Keratinocyte (primary cell): Measurements from ENCODE around the gene SPATA24. TPM values are rescaled to one million over a fixed set of nuclear protein-coding genes. Genes with fewer than 3 reads are reported as not detected.

Experiments
- DNase-seq: peaks from one replicate; pipeline ENCODE4 v3.0.0-alpha.2; 2011; ENCODE audit warnings: low read depth, missing footprints, low spot score
- FAIRE-seq: peaks from 2 replicates; lab custom pipeline; 2011; peaks lifted over from hg19 to GRCh38; lab: Jason Lieb, UNC
- H2AFZ ChIP-seq: 2 replicates; pipeline ENCODE4 v1.6.0; 2012; ENCODE audit warnings: low read length, control low read depth, inconsistent platforms; ENCODE audit not compliant: control insufficient read depth
- H3K27ac ChIP-seq: 2 replicates; pipeline ENCODE4 v1.5.1; 2011; ENCODE audit warnings: low read length; ENCODE audit not compliant: control insufficient read depth, insufficient read depth
- H3K27me3 ChIP-seq: 3 replicates; pipeline ENCODE4 v1.6.0; 2011; ENCODE audit warnings: low read length; ENCODE audit not compliant: control insufficient read depth, insufficient read depth; ENCODE audit errors: extremely low read depth
- H3K36me3 ChIP-seq, 2 experiments: 2 replicates in 1 of 2; 3 replicates in 1 of 2; pipeline ENCODE4 v1.5.1; 2011; ENCODE audit warnings: low read length in 2 of 2, mild to moderate bottlenecking in 1 of 2; ENCODE audit not compliant: control insufficient read depth in 2 of 2, insufficient read depth in 2 of 2; ENCODE audit errors: extremely low read depth in 1 of 2
- H3K4me1 ChIP-seq: 3 replicates; pipeline ENCODE4 v1.5.1; 2011; ENCODE audit warnings: low read length; ENCODE audit not compliant: control insufficient read depth, insufficient read depth; ENCODE audit errors: extremely low read depth
- H3K4me2 ChIP-seq: 3 replicates; pipeline ENCODE4 v1.6.0; 2011; ENCODE audit warnings: low read depth, low read length; ENCODE audit not compliant: control insufficient read depth, insufficient read depth; ENCODE audit errors: extremely low read depth
- H3K4me3 ChIP-seq, 3 experiments: fragments of 200-600 bp in 1 of 3; sonication (generic) in 1 of 3; 2 replicates in 2 of 3; 3 replicates in 1 of 3; pipeline ENCODE4 v1.5.1; 2011 to 2016; ENCODE audit warnings: low read length in 3 of 3, mild to moderate bottlenecking in 3 of 3, control low read depth in 2 of 3, inconsistent platforms in 1 of 3, low read depth in 1 of 3, mixed read lengths in 1 of 3, mixed run types in 1 of 3, moderate library complexity in 1 of 3; ENCODE audit not compliant: control insufficient read depth in 2 of 3, insufficient read depth in 2 of 3; ENCODE audit errors: extremely low read depth in 1 of 3
- H3K79me2 ChIP-seq: 2 replicates; pipeline ENCODE4 v1.6.0; 2012; ENCODE audit warnings: low read length; ENCODE audit not compliant: control insufficient read depth, insufficient read depth
- H3K9ac ChIP-seq: 3 replicates; pipeline ENCODE4 v1.6.0; 2011; ENCODE audit warnings: low read length; ENCODE audit not compliant: control insufficient read depth, insufficient read depth; ENCODE audit errors: extremely low read depth
- H3K9me1 ChIP-seq: 3 replicates; pipeline ENCODE4 v1.6.0; 2011; ENCODE audit warnings: low read length; ENCODE audit not compliant: control insufficient read depth, insufficient read depth; ENCODE audit errors: extremely low read depth
- H3K9me3 ChIP-seq: 2 replicates; pipeline ENCODE4 v1.5.1; 2012; ENCODE audit warnings: low read depth, low read length; ENCODE audit not compliant: control insufficient read depth
- H4K20me1 ChIP-seq: 3 replicates; pipeline ENCODE4 v1.6.0; 2011; ENCODE audit warnings: low read length; ENCODE audit not compliant: control insufficient read depth, insufficient read depth; ENCODE audit errors: extremely low read depth
- EZH2 ChIP-seq: IDR thresholded peaks from one replicate; pipeline ENCODE4 v1.6.1; 2012; ENCODE audit warnings: inconsistent platforms, mild to moderate bottlenecking, low read length, moderate library complexity
- dilution Hi-C: fragments of 300-500 bp; cut with MboI; formaldehyde crosslinking; loops from one replicate; pipeline ENCODE4 v1.7.0; 2020; ENCODE audit warnings: low sequenced_read_pairs; ENCODE audit not compliant: extremely low pct_ligation_motif_present
- polyA plus RNA-seq, 5 experiments: library from polyadenylated mRNA; depleted of rRNA in 3 of 5; stranded (reverse) in 3 of 5; stranded (forward) in 1 of 5; unstranded in 1 of 5; fragments of >200 nt; gene quantifications; 1 replicate in 1 of 5; 2 replicates in 3 of 5; 3 replicates in 1 of 5; pipeline versions ENCODE4 v1.2.1 to v1.2.3, GENCODE V29; 2011 to 2012; ENCODE audit warnings: missing spikeins in 2 of 5, low read depth in 1 of 5, low replicate concordance in 1 of 5
- TF ChIP-seq, protein P1 (sequence below), 3 experiments: IDR thresholded peaks in 1 of 3; conservative IDR thresholded peaks in 1 of 3; optimal IDR thresholded peaks in 1 of 3; 2 replicates in 2 of 3; 3 replicates in 1 of 3; pipeline versions ENCODE3 to v1.5.1; 2011; ENCODE audit warnings: low read length in 3 of 3, mild to moderate bottlenecking in 3 of 3, moderate library complexity in 2 of 3, control low read depth in 1 of 3, inconsistent platforms in 1 of 3; ENCODE audit not compliant: insufficient read depth in 2 of 3; ENCODE audit errors: extremely low read depth in 1 of 3

SPATA24 gene
- polyA plus RNA-seq, 1 donor (not counting 4 experiments of a cell fraction or from before 2014, with no cell fraction given) = 4.9 TPM

DNA sequence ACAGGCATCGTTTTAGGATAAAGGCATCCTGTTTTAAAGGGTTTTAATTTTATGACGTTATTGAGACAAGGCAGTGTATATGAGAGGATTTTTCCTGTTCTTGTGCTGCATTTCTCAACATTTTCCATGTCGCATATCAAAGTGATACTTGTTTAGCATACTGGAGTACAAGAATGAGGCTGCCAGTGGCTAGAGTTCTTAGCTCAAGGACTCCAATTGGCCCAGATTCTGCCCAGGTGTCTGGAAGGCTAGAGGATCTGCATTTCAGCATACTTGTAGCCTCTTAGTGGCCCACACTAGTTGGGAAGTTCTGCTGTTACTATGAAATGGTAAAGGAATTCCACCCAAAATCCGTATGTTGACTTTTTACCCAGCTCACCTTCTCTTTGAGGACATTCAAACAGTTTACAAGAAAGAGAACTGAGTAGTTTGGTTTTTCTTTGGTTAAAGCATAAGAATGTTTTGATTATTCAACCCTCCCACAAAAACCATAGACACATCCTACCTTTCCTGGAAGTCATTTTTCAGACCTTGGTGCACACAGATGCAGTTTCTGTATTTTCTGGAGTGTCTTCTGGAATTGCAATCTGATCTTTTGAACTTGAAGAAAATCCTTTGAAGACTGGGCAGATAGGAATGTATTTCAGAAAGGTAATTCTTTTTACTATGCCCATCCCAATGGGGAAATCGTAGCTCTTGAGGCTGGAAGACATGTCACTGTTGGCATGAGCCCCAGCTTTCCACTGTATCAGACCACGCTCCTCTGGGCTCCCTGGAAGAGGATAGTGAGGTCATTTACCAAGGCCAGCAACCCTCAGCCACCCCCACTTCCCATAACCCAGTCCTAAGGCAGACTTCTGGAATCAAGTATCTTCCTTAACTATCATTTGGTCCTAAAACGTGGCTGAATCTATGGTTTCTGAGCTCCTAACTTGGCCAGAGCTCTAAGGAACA lies 32.1 kb downstream of the SPATA24 start:
- H3K79me2 ChIP-seq = no peaks in the 10 kb centered on the region
- no peaks in the 10 kb centered on the region for H3K4me1 ChIP-seq
- H3K9me3 ChIP-seq = no peaks in the 10 kb centered on the region
- DNase-seq = no peak
- no peaks in the 10 kb centered on the region for H4K20me1 ChIP-seq
- no peak overlapping the region for H3K27ac ChIP-seq
- TF ChIP-seq, protein P1, sequence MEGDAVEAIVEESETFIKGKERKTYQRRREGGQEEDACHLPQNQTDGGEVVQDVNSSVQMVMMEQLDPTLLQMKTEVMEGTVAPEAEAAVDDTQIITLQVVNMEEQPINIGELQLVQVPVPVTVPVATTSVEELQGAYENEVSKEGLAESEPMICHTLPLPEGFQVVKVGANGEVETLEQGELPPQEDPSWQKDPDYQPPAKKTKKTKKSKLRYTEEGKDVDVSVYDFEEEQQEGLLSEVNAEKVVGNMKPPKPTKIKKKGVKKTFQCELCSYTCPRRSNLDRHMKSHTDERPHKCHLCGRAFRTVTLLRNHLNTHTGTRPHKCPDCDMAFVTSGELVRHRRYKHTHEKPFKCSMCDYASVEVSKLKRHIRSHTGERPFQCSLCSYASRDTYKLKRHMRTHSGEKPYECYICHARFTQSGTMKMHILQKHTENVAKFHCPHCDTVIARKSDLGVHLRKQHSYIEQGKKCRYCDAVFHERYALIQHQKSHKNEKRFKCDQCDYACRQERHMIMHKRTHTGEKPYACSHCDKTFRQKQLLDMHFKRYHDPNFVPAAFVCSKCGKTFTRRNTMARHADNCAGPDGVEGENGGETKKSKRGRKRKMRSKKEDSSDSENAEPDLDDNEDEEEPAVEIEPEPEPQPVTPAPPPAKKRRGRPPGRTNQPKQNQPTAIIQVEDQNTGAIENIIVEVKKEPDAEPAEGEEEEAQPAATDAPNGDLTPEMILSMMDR (optimal IDR thresholded peaks at IDR 0.05 in 1 of 3, IDR thresholded peaks at IDR 0.05 in 1 of 3, conservative IDR thresholded peaks at IDR 0.05 in 1 of 3; ENCODE audit: extremely low read depth in 1 of 3, insufficient read depth in 2 of 3, low read length in 3 of 3) = no peak
- no peak for TF ChIP-seq EZH2
- FAIRE-seq = no peak
- H3K27me3 ChIP-seq = no peaks in the 10 kb centered on the region
- dilution Hi-C loops = no loop called here
- no peak overlapping the region for H3K4me2 ChIP-seq
- H3K36me3 ChIP-seq = peaks cover 12 to 19% of the 10 kb centered on the region in 2 experiments
- H2AFZ ChIP-seq = no peak overlapping the region
- H3K4me3 ChIP-seq = no peak overlapping the region
- H3K9me1 ChIP-seq = no peaks in the 10 kb centered on the region
- H3K9ac ChIP-seq = no peak overlapping the region

DNA sequence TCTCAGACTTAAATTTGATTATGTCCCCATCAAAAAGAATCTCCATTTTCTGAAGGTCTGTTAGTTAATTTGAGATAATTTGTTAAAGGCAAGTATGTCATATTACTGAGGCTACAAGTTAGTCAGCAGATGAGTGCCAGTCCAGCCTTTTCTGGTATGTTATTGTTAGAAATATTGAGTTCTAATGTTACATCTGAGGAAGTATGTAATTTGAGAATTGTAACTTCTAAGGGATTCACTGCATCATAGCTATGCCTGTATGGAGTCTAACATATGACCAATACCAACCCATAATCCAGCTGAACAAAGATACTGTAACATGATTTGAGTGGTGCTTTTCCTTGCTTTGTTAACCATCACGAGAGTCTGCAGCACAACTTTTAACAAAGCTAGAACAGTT lies 34.7 kb downstream of the SPATA24 start:
- no peak overlapping the region for H3K4me2 ChIP-seq
- H3K4me1 ChIP-seq = no peaks in the 10 kb centered on the region
- DNase-seq (no peak), FAIRE-seq (no peak)
- H3K79me2 ChIP-seq = no peaks in the 10 kb centered on the region
- H3K9ac ChIP-seq = no peak overlapping the region
- no peak overlapping the region for H2AFZ ChIP-seq
- no peaks in the 10 kb centered on the region for H4K20me1 ChIP-seq
- no peaks in the 10 kb centered on the region for H3K9me1 ChIP-seq
- dilution Hi-C loops = no loop called here
- H3K9me3 ChIP-seq = no peaks in the 10 kb centered on the region
- peaks cover 19 to 23% of the 10 kb centered on the region in 2 experiments for H3K36me3 ChIP-seq
- H3K27me3 ChIP-seq = no peaks in the 10 kb centered on the region
- TF ChIP-seq, protein P1 (optimal IDR thresholded peaks at IDR 0.05 in 1 of 3, IDR thresholded peaks at IDR 0.05 in 1 of 3, conservative IDR thresholded peaks at IDR 0.05 in 1 of 3; ENCODE audit: extremely low read depth in 1 of 3, insufficient read depth in 2 of 3, low read length in 3 of 3) = no peak
- TF ChIP-seq EZH2 = no peak
- no peak overlapping the region for H3K27ac ChIP-seq
- no peak overlapping the region for H3K4me3 ChIP-seq
